AG10803 (cell line): ENCODE measurements around the gene WASF3.

Experiments used
- DNase-seq: peaks from one replicate; pipeline ENCODE4 v3.0.0; 2010; ENCODE audit warnings: low read depth
- H3K4me3 ChIP-seq: 2 replicates; pipeline ENCODE4 v1.5.1; 2011; ENCODE audit warnings: mild to moderate bottlenecking, low read length, control low read depth
- TF ChIP-seq, protein P1 (sequence below): conservative IDR thresholded peaks from 2 replicates; pipeline ENCODE4 v1.5.1; 2011; ENCODE audit warnings: mild to moderate bottlenecking, low read length, control low read depth, inconsistent platforms

The WASF3 gene

DNA sequence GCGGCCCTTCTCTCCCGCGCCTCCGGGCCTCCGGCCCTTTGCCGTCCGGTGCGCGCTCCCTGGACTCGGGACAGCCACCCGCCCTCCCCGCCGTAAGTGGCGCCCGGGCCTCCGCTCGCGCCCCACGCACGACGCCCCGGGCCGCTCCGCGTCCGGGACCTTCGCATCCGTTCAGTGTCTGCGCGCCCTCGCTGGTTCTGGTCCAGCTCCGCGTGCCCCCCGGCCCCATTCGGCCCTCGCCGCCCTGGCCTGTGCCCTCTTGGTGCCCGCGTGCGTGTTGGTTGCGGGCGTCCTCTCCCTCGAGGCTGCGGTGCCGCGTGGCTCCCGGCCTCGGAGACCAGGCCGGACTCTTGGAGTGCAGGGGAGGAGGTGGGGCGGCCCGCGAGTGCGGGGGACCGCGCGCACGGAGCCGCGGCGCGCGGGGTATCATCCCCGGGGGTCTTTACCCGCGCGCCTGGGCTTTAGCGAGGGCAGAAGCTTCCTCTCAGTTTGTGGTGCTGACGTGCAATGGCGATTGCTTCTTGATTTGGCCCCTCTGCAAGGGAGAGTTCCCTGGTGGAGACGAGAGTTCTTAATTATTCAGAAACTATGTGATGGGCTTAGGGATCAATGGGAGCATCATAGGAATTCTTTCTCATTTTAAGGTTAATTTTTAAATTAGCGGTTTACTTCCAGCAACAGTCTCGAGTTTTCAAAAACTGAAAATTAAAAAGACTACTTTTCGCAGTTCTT, 757 bp downstream of the WASF3 start:
- peak; percentile 26 for DNase-seq
- peak overlapping the region; percentile 65 for H3K4me3 ChIP-seq
- TF ChIP-seq, protein P1, sequence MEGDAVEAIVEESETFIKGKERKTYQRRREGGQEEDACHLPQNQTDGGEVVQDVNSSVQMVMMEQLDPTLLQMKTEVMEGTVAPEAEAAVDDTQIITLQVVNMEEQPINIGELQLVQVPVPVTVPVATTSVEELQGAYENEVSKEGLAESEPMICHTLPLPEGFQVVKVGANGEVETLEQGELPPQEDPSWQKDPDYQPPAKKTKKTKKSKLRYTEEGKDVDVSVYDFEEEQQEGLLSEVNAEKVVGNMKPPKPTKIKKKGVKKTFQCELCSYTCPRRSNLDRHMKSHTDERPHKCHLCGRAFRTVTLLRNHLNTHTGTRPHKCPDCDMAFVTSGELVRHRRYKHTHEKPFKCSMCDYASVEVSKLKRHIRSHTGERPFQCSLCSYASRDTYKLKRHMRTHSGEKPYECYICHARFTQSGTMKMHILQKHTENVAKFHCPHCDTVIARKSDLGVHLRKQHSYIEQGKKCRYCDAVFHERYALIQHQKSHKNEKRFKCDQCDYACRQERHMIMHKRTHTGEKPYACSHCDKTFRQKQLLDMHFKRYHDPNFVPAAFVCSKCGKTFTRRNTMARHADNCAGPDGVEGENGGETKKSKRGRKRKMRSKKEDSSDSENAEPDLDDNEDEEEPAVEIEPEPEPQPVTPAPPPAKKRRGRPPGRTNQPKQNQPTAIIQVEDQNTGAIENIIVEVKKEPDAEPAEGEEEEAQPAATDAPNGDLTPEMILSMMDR = no peak

DNA sequence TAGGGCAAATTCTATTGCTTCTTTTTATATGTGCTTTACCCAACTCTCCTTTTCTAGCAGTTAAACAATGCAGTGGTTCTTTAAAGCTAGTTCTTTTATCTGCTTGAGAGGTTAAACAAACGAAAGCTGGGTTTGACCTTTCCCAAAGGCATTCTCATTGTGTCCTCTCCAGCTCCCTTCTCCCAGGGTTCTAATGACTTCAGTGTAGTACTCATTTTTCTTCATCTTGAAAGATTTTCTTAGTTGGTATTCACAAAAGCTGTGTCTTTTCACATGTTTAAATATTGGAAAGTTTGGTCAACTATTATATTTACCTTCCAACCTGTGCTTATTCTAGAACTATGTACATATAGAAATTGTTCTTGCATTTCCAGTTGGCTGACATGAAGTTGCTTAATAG, 1.5 kb downstream of the WASF3 start:
- TF ChIP-seq, protein P1 = no peak
- no peak for DNase-seq
- peak overlapping the region; percentile 65 for H3K4me3 ChIP-seq

DNA sequence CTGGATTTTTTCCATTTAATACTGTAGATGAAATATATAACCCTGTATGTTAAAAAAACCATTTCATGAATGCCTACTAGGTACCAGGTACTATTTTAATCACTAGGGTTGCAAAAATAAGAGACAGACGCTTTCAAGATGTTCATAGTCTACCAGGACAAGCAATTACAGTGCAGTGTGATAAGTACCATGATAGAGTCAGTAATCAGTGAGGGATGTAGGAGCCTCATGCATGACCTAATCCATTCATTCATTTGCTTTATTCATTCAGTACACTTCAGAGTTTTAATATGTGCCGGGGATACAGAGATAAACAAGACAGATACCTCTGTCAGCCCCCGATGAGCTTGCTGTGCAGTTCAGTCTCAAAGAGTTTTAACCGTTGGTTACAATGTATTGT, 3.0 kb downstream of the WASF3 start:
- no peak for DNase-seq
- TF ChIP-seq, protein P1 = no peak
- H3K4me3 ChIP-seq = no peak overlapping the region

DNA sequence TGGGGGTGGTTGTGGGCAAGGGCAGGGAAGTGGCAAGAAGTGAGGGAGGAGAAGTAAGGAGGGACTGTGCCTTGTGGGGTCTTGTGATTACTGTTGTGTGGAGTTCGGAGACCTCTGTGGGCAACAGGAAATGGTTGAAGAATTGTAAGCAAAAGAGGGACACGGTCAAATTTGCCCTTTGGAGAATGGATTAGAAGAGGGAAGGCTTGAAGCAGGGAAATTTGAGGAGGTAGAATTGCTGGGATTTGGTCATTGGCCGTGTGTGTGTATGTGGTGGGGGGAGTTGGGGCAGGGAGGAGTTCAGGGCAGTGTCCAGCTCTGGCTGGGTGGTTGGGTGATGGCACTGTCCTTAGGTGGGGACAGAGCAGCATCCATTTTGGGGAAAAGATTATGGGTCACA, 3.6 kb downstream of the WASF3 start:
- no peak overlapping the region for H3K4me3 ChIP-seq
- TF ChIP-seq, protein P1 = no peak
- no peak for DNase-seq

DNA sequence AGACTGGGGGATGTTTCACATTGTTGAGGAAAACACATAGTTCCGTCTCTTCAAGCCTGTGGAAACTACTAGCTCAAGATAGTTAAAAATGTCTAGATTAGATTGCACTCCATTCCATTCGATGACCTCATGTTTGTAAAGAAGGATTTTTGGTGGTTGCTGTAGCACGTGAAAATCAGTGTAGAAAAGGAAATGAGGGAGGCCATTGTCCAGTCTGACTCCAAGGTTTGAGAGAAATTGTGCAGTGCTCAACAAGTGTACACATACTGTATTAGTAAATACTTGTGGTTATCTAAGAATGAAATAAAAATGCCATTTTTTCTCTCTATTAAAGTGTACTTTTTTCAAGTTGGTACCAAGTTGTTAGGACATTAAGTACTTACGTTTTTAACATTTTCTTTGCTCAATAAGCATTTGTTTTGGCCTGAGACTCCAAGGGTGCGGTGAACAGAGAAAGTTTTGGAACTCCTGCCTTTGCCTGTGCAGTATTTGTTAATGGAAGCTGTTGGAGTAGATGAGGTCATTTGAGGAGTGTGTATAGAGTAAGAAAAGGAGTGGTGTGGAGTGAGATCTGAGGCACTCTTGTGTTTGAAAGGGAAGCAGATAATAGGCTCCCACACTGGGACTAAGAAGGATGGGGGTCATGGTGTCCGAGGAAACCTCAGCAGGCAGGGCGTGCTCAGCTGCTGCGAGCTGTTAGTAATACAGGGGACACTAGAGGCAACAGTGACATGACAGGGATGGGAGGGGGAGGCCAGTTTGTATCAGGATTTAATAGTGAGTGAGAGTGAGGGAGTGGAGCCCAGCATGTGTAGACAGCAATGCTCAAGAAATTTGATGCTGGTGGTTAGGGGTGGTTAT, 4.4 kb downstream of the WASF3 start:
- DNase-seq = peak; percentile 94
- TF ChIP-seq, protein P1 = no peak
- no peak overlapping the region for H3K4me3 ChIP-seq

DNA sequence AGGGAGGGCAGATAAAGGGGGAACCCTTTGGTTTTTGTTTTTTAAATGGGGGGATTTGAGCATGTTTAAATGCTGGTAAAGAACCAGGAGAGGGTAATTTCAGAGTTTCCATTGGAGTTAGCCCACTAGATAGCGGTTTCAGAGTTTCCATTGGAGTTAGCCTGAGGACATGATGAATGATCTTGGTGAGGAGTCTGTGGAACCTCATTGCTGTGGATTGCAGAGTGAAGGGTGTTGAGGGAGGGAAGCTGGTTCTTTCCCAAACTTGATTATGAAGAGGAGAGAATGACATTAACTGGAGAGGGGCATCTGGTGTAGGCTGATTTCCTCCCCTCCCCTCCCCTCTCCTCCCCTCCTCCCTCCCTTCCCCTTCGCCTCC, 5.0 kb downstream of the WASF3 start:
- TF ChIP-seq, protein P1 = no peak
- H3K4me3 ChIP-seq = no peak overlapping the region
- DNase-seq = no peak

- H3K4me3 ChIP-seq = no peak overlapping the region
- TF ChIP-seq, protein P1 = no peak
- DNase-seq = no peak
Observed at GRCh38 chr13:26563713-26564112, 6.2 kb downstream of the WASF3 start.
